ENCODE data around the gene PFN1. TPM values are rescaled to one million over a fixed set of nuclear protein-coding genes. Genes with fewer than 3 reads are reported as not detected.

PFN1 gene
- total and polyA plus RNA-seq, 2 donors (not counting 3 experiments of a cell fraction or from before 2014, with no cell fraction given): 1,191 to 1,577 TPM

DNA sequence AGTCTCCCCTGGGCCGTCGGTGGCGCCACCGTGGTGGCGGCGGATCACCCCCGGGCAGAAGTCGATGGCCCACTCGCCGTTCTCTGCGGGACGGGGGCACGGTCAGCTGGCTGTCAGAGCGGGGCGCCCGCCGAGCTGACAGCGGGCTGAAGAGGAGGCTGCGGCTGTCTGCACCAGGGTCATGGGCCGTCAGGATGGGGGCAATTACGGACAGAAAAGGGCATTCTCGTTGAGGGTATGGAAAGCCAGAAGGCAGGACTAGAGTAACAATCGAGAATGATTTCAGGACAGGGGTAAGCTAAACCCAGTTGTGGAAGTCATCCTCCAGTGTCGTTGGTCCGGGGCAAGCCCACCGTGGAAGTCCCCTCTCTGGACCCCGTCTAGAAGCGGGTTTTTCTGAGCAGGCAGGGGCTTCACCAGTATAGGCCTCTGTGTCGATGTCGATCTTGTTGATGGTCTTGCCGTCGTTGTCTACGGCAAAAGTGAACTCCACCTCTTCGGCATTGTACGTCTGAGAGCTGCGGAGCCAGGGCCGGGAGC, 47.2 kb downstream of the PFN1 start:
- no peak for TF ChIP-seq JUN (IDR thresholded peaks at IDR 0.05; ENCODE audit: borderline replicate concordance, insufficient read depth, insufficient read length, low read depth)
- peak; percentile 5 for TF ChIP-seq POLR2A (IDR thresholded peaks at IDR 0.05; ENCODE audit: low read depth, low read length)
- TF ChIP-seq FOS (IDR thresholded peaks at IDR 0.05; ENCODE audit: borderline replicate concordance, insufficient read depth, low read length): no peak
- TF ChIP-seq POLR2AphosphoS5 (IDR thresholded peaks at IDR 0.05; ENCODE audit: insufficient read depth, low read depth, low read length): peak; percentile 15
- POLR2A ChIA-PET: no interaction called here
- Histone ChIP-seq H3K9me1 (replicated peaks; ENCODE audit: control insufficient read depth, extremely low read depth, insufficient read depth, low read length) (no peaks in the 10 kb centered on the region), H3K27ac (ENCODE audit: insufficient read depth, low read depth, low read length) (peak overlapping the region; percentile 23), H3K36me3 (ENCODE audit: control insufficient read depth in 2 of 2, extremely low read depth in 1 of 2, insufficient read depth in 2 of 2, low read length in 2 of 2) (peaks cover 0 to 11% of the 10 kb centered on the region in 2 experiments), H3K4me1 (ENCODE audit: control insufficient read depth, extremely low read depth, insufficient read depth, low read length) (peaks cover 10% of the 10 kb centered on the region), H3K4me2 (ENCODE audit: insufficient read depth, low read length) (peak overlapping the region; percentile 35), H2AFZ (ENCODE audit: low read depth, low read length) (peak overlapping the region; percentile 31), H3K9me3 (replicated peaks; ENCODE audit: control insufficient read depth, insufficient read depth, low read length) (no peaks in the 10 kb centered on the region), H4K20me1 (replicated peaks; ENCODE audit: control insufficient read depth, extremely low read depth, insufficient read depth, low read length) (no peaks in the 10 kb centered on the region), H3K4me3 (replicated peaks in 1 of 3; ENCODE audit: insufficient read depth in 1 of 3, low read depth in 1 of 3, low read length in 3 of 3) (peak overlapping the region in 1 of 3 experiments; percentile 8), H3K9ac (replicated peaks; ENCODE audit: extremely low read depth, insufficient read depth, low read length) (peak overlapping the region; percentile 26), H3K27me3 (ENCODE audit: control insufficient read depth in 2 of 2, insufficient read depth in 2 of 2, low read length in 2 of 2) (no peaks in the 10 kb centered on the region), H3K79me2 (ENCODE audit: control insufficient read depth, insufficient read depth, low read length) (no peaks in the 10 kb centered on the region)
- DNase-seq (ENCODE audit: low read depth, low spot score): no peak
- no peak for FAIRE-seq
- TSS peak; percentile 65 for BruUV-seq (replicated peaks)
- intact Hi-C loops (cut with micrococcal nuclease): loop anchor here (5.0 kb wide), 2 partner anchors 114 to 169 kb away; partner anchors contain the start of genes GLTPD2, MED11 and VMO1
- CTCF ChIA-PET: interaction anchor here (1.0 to 6.9 kb wide), 8 partner anchors 23 to 192 kb away, joined by 3 to 70 read pairs (median 4); partner anchors contain the start of genes ARRB2, GLTPD2, PSMB6 and SPAG7
- dilution Hi-C loops (cut with MboI; ENCODE audit: extremely low pct_ligation_motif_present, low sequenced_read_pairs): no loop called here

- H3K36me3 ChIP-seq (ENCODE audit: control insufficient read depth in 2 of 2, extremely low read depth in 1 of 2, insufficient read depth in 2 of 2, low read length in 2 of 2): peaks cover 0 to 17% of the 10 kb centered on the region in 2 experiments
- no peaks in the 10 kb centered on the region for H4K20me1 ChIP-seq (replicated peaks; ENCODE audit: control insufficient read depth, extremely low read depth, insufficient read depth, low read length)
- TF ChIP-seq MYC (IDR thresholded peaks at IDR 0.05; ENCODE audit: low read depth, low read length): no peak
- no peak for TF ChIP-seq MAX (IDR thresholded peaks at IDR 0.05; ENCODE audit: insufficient read depth, insufficient read length)
- peak; percentile 33 for TF ChIP-seq EZH2 (IDR thresholded peaks at IDR 0.05; ENCODE audit: borderline replicate concordance, low read depth, low read length, severe bottlenecking)
- no peak for TF ChIP-seq FOS (IDR thresholded peaks at IDR 0.05; ENCODE audit: borderline replicate concordance, insufficient read depth, low read length)
- TF ChIP-seq, protein P1, sequence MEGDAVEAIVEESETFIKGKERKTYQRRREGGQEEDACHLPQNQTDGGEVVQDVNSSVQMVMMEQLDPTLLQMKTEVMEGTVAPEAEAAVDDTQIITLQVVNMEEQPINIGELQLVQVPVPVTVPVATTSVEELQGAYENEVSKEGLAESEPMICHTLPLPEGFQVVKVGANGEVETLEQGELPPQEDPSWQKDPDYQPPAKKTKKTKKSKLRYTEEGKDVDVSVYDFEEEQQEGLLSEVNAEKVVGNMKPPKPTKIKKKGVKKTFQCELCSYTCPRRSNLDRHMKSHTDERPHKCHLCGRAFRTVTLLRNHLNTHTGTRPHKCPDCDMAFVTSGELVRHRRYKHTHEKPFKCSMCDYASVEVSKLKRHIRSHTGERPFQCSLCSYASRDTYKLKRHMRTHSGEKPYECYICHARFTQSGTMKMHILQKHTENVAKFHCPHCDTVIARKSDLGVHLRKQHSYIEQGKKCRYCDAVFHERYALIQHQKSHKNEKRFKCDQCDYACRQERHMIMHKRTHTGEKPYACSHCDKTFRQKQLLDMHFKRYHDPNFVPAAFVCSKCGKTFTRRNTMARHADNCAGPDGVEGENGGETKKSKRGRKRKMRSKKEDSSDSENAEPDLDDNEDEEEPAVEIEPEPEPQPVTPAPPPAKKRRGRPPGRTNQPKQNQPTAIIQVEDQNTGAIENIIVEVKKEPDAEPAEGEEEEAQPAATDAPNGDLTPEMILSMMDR (IDR thresholded peaks at IDR 0.05; ENCODE audit: extremely low read depth in 1 of 2, insufficient read depth in 1 of 2, low read depth in 1 of 2, low read length in 2 of 2): no peak
- TF ChIP-seq JUN (IDR thresholded peaks at IDR 0.05; ENCODE audit: borderline replicate concordance, insufficient read depth, insufficient read length, low read depth): peak; percentile 8
- no peak overlapping the region for H3K27ac ChIP-seq (ENCODE audit: insufficient read depth, low read depth, low read length)
- dilution Hi-C loops (cut with MboI; ENCODE audit: extremely low pct_ligation_motif_present, low sequenced_read_pairs) (no loop called here), intact Hi-C loops (cut with micrococcal nuclease) (loop anchor here (5.0 kb wide), 2 partner anchors 113 to 168 kb away; partner anchors contain the start of genes GLTPD2, MED11 and VMO1)
- H3K79me2 ChIP-seq (ENCODE audit: control insufficient read depth, insufficient read depth, low read length): no peaks in the 10 kb centered on the region
- FAIRE-seq (peak; percentile 53), DNase-seq (ENCODE audit: low read depth, low spot score) (no peak)
- H3K9ac ChIP-seq (replicated peaks; ENCODE audit: extremely low read depth, insufficient read depth, low read length): peak overlapping the region; percentile 2
- peak overlapping the region; percentile 26 for H3K4me2 ChIP-seq (ENCODE audit: insufficient read depth, low read length)
- no TSS peak for BruUV-seq (replicated peaks)
- peaks cover 10% of the 10 kb centered on the region for H3K4me1 ChIP-seq (ENCODE audit: control insufficient read depth, extremely low read depth, insufficient read depth, low read length)
- H2AFZ ChIP-seq (ENCODE audit: low read depth, low read length): peak overlapping the region; percentile 31
- no peaks in the 10 kb centered on the region for H3K9me1 ChIP-seq (replicated peaks; ENCODE audit: control insufficient read depth, extremely low read depth, insufficient read depth, low read length)
- ChIA-PET CTCF (interaction anchor here (0.5 to 6.9 kb wide), 7 partner anchors 9 to 191 kb away, joined by 3 to 70 read pairs (median 6); partner anchors contain the start of genes ARRB2 and PSMB6), POLR2A (no interaction called here)
- no peaks in the 10 kb centered on the region for H3K9me3 ChIP-seq (replicated peaks; ENCODE audit: control insufficient read depth, insufficient read depth, low read length)
- no peaks in the 10 kb centered on the region for H3K27me3 ChIP-seq (ENCODE audit: control insufficient read depth in 2 of 2, insufficient read depth in 2 of 2, low read length in 2 of 2)
- no peak overlapping the region for H3K4me3 ChIP-seq (replicated peaks in 1 of 3; ENCODE audit: insufficient read depth in 1 of 3, low read depth in 1 of 3, low read length in 3 of 3)
Measured at GRCh38 chr17:4900231-4901107, 47.9 kb downstream of the PFN1 start.

All from endothelial cell of umbilical vein (primary cell).